Activated CD8-positive, alpha-beta memory T cell treated with anti-CD3 and anti-CD28 coated beads, Interleukin-2, amount 10 ng/mL, durations not matched to agents 7 days and 5 days (primary cell): Measurements from ENCODE around the gene VPS72. TPM values are rescaled to one million over a fixed set of nuclear protein-coding genes. Genes with fewer than 3 reads are reported as not detected.
A peak's percentile ranks its signal among the peaks of the same experiment; 100 is the strongest.

Experiments used
- ATAC-seq: fragments of 150-1000 bp; cut with Tn5 transposase; one replicate; pipeline ENCODE4 v1.10.0; 2021; ENCODE audit warnings: moderate library complexity
- CTCF ChIA-PET: fragments of 350-600 bp; sonication (Branson Sonifier 250); formaldehyde crosslinking; loops from one replicate; lab custom pipeline; 2021; ENCODE audit warnings: antibody characterized with exemption; lab: Charles Lee
- DNase-seq: peaks from one replicate; pipeline ENCODE4 v3.0.0-alpha.2; 2020
- H3K27ac Mint-ChIP-seq: one replicate; pipeline ENCODE4 v1.8.0; 2021; ENCODE audit warnings: mild to moderate bottlenecking, mixed read lengths
- H3K27me3 Mint-ChIP-seq: one replicate; pipeline ENCODE4 v1.8.0; 2021; ENCODE audit warnings: mixed read lengths
- H3K36me3 Mint-ChIP-seq: one replicate; pipeline ENCODE4 v1.8.0; 2021; ENCODE audit warnings: mild to moderate bottlenecking, mixed read lengths
- H3K4me1 Mint-ChIP-seq: one replicate; pipeline ENCODE4 v1.8.0; 2021; ENCODE audit warnings: mixed read lengths
- H3K4me3 Mint-ChIP-seq: one replicate; pipeline ENCODE4 v1.8.0; 2021; ENCODE audit warnings: mild to moderate bottlenecking, moderate library complexity, mixed read lengths
- H3K9me3 Mint-ChIP-seq: one replicate; pipeline ENCODE4 v1.8.0; 2022; ENCODE audit warnings: low read depth, mixed read lengths
- total RNA-seq, 2 experiments: library from RNA; stranded (reverse); gene quantifications; one replicate each; pipeline ENCODE4 v1.2.3, GENCODE V29; 2021

VPS72 gene
- total RNA-seq, 2 experiments from 2014 or later = 78.3 to 86.2 TPM

GRCh38 chr1:151147665-151148064, 42.3 kb downstream of the VPS72 start:
- Mint-ChIP-seq H3K4me1 (peaks cover 10% of the 10 kb centered on the region), H3K4me3 (peak overlapping the region; percentile 85), H3K27ac (no peak overlapping the region), H3K36me3 (no peaks in the 10 kb centered on the region), H3K9me3 (no peaks in the 10 kb centered on the region), H3K27me3 (peaks cover 24% of the 10 kb centered on the region)
- CTCF ChIA-PET = interaction anchor here (1.0 to 3.7 kb wide), 6 partner anchors 8 to 123 kb away, joined by 3 to 11 read pairs (median 3); partner anchors contain the start of genes GABPB2 and TNFAIP8L2
- ATAC-seq = no peak
- no peak for DNase-seq

DNA sequence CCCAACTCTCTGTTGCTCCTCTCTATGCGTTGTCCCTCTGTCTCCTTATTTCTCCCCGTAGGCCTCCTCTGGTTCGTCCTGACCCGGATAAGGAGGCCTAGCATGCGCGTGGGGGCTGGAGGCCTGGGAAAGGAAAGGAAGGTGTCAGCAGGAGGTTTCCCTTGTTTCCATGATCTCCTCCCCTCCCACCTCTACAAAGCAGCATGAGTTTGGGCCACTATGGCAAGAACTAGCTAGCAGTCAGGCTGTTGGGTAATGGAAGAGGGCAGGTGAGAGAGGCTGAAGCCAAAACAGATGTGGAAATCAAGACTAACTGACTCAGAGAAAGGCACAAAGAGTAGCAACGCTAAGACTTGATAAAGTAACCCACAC, 42.9 kb downstream of the VPS72 start:
- no peak for ATAC-seq
- Mint-ChIP-seq H3K9me3 (no peaks in the 10 kb centered on the region), H3K27ac (peak overlapping the region; percentile 50), H3K36me3 (no peaks in the 10 kb centered on the region), H3K27me3 (peaks cover 24% of the 10 kb centered on the region), H3K4me1 (peaks cover 10% of the 10 kb centered on the region), H3K4me3 (peak overlapping the region; percentile 85)
- CTCF ChIA-PET = interaction anchor here (1.0 to 3.7 kb wide), 3 partner anchors 8 to 47 kb away, joined by 3 to 11 read pairs (median 4); partner anchors contain the start of gene TNFAIP8L2
- no peak for DNase-seq

DNA sequence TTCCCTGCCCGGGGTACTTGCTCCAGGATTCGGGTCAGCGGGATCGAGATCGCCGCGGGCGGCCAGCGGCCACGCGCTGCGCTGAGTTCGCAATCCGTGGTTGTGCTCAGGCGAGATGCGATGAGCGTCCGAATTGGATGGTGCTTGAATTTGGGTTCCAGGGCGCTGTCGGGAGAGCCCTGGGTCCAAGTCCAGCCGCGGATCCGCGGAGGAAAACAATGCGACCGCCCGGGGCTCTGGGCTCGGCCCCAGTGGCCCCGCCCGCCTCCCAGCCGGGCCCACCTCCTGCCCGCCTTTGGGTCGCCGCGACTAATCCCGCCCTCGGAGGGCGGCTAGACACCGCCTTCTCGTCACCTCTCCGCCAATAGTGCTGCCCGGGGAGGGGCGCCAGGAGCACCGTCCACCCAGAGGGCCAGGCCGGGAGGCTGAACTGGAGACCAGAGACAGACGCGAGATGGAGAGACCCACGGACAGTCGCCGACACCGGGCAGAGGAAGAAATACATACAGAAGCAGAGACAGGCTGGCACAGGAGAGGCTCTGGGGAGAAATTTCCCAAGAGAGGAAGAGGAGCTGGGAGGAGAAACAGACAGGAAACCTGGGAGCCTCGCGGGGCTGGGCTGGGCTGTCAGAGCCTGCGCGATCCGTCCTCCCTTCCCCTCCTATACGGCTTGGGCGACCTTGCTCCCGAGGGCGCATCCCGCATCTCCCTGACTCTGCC, 43.4 kb downstream of the VPS72 start, which contains the start of gene SEMA6C:
Gene SEMA6C, minus strand, starts transcription at position 220 of the 720 bp plus-strand sequence. CDS start 4,010 bp downstream, outside the sequence.
- CTCF ChIA-PET = interaction anchor here (1.0 to 3.7 kb wide), 3 partner anchors 9 to 47 kb away, joined by 3 to 11 read pairs (median 4); partner anchors contain the start of gene TNFAIP8L2

GRCh38 chr1:151146072-151146411, 44.0 kb downstream of the VPS72 start:
- CTCF ChIA-PET = interaction anchor here (1.5 to 3.7 kb wide), 2 partner anchors 9 to 46 kb away, joined by 8 to 11 read pairs; no protein-coding TSS in a partner anchor

More for the DNA sequence above, 43.4 kb downstream of the VPS72 start, which contains the start of gene SEMA6C:
- H3K4me1 Mint-ChIP-seq = peaks cover 10% of the 10 kb centered on the region
- H3K36me3 Mint-ChIP-seq = no peaks in the 10 kb centered on the region
- peaks cover 24% of the 10 kb centered on the region for H3K27me3 Mint-ChIP-seq
- DNase-seq (peak; percentile 92), ATAC-seq (peak; percentile 100)
- H3K4me3 Mint-ChIP-seq = peak within 1 kb of the TSS; percentile 85
- H3K9me3 Mint-ChIP-seq = no peaks in the 10 kb centered on the region
- peak within 1 kb of the TSS; percentile 50 for H3K27ac Mint-ChIP-seq

GRCh38 chr1:151145304-151146071, 44.5 kb downstream of the VPS72 start:
- DNase-seq = no peak
- Mint-ChIP-seq H3K9me3 (no peaks in the 10 kb centered on the region), H3K4me3 (peak overlapping the region; percentile 85), H3K4me1 (peaks cover 10% of the 10 kb centered on the region), H3K27me3 (peaks cover 24% of the 10 kb centered on the region), H3K27ac (no peak overlapping the region), H3K36me3 (no peaks in the 10 kb centered on the region)
- no peak for ATAC-seq
- CTCF ChIA-PET = interaction anchor here (0.6 to 1.5 kb wide), 4 partner anchors 10 to 135 kb away, joined by 3 to 8 read pairs (median 4); partner anchors contain the start of gene TNFAIP8L2

More at GRCh38 chr1:151146072-151146411, 44.0 kb downstream of the VPS72 start:
- Mint-ChIP-seq H3K36me3 (no peaks in the 10 kb centered on the region), H3K4me1 (peaks cover 10% of the 10 kb centered on the region), H3K4me3 (peak overlapping the region; percentile 85), H3K27ac (no peak overlapping the region), H3K27me3 (peaks cover 24% of the 10 kb centered on the region), H3K9me3 (no peaks in the 10 kb centered on the region)
- ATAC-seq = peak; percentile 13
- DNase-seq = no peak

GRCh38 chr1:151144474-151145303, 45.3 kb downstream of the VPS72 start:
- no peaks in the 10 kb centered on the region for H3K9me3 Mint-ChIP-seq
- peaks cover 10% of the 10 kb centered on the region for H3K4me1 Mint-ChIP-seq
- no peaks in the 10 kb centered on the region for H3K36me3 Mint-ChIP-seq
- no peak for DNase-seq
- CTCF ChIA-PET = interaction anchor here (0.6 to 1.5 kb wide), 4 partner anchors 11 to 43 kb away, joined by 3 to 8 read pairs (median 4); partner anchors contain the start of gene TNFAIP8L2
- no peak for ATAC-seq
- peaks cover 23% of the 10 kb centered on the region for H3K27me3 Mint-ChIP-seq
- no peak overlapping the region for H3K4me3 Mint-ChIP-seq
- H3K27ac Mint-ChIP-seq = no peak overlapping the region

GRCh38 chr1:151143986-151144385, 46.0 kb downstream of the VPS72 start:
- Mint-ChIP-seq H3K36me3 (no peaks in the 10 kb centered on the region), H3K4me3 (no peak overlapping the region), H3K27me3 (peaks cover 22% of the 10 kb centered on the region), H3K27ac (no peak overlapping the region), H3K4me1 (peaks cover 10% of the 10 kb centered on the region), H3K9me3 (no peaks in the 10 kb centered on the region)
- CTCF ChIA-PET = interaction anchor here (1.3 to 1.5 kb wide), 2 partner anchors 11 to 44 kb away, joined by 4 read pairs; no protein-coding TSS in a partner anchor
- no peak for ATAC-seq
- DNase-seq = no peak

DNA sequence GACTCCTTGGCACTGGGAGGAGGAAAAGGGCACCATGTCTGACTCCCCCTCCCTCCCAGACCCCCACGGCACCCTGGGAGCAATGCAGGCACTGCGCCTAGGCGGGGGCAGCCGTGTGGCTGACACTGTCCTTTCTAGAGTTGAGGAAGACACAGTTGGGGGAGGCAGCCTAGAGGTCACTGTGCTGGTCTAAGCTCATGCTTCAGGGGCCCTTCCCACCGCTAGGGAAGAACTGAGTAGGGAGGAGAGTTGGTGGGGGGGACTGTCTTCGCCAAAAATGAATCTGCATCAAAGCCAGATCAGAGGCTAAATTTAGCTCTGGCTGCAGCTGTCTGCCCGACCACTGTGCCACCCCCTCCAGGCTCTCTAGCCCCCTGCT, 47.0 kb downstream of the VPS72 start:
- CTCF ChIA-PET = interaction anchor here (0.7 to 1.5 kb wide), 3 partner anchors 12 to 118 kb away, joined by 3 to 4 read pairs (median 4); no protein-coding TSS in a partner anchor
- Mint-ChIP-seq H3K4me3 (no peak overlapping the region), H3K36me3 (no peaks in the 10 kb centered on the region), H3K9me3 (no peaks in the 10 kb centered on the region), H3K27ac (no peak overlapping the region), H3K27me3 (peaks cover 18% of the 10 kb centered on the region), H3K4me1 (peaks cover 10% of the 10 kb centered on the region)
- no peak for DNase-seq
- no peak for ATAC-seq

DNA sequence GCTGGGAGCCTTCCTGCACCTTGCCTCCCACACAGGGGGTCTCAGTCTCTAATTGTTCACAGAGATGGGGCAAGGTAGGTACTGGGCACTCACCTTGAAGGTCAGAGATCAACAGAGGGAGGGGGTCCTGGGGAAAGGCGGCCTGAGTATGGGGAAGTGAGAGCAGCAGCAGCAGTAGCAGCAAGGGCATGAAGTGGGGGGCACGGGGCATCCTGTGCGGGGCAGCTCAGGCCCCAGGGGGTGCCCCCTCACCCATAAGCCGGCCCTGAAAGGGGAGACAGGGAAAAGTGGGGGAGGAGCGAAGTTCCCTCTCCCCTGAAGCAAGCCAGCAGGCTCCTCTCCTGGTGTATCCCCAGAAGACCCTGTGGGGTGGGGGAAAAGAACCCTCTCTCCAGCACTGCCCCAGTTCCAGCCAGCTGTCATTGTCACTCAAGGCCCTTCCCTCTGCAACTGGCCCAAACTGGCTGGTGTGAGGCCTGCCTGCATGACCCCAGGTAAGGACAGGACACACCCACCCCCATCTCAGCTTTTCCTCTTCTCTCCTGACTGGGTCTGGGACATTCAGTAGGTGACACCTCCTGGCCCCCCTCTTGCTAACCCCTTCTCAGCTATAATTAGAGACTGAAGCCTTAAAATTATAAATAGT, 47.5 kb downstream of the VPS72 start:
- H3K9me3 Mint-ChIP-seq = no peaks in the 10 kb centered on the region
- H3K4me3 Mint-ChIP-seq = no peak overlapping the region
- no peaks in the 10 kb centered on the region for H3K36me3 Mint-ChIP-seq
- DNase-seq (no peak), ATAC-seq (no peak)
- CTCF ChIA-PET = interaction anchor here (0.7 to 3.0 kb wide), 4 partner anchors 12 to 118 kb away, joined by 3 to 10 read pairs (median 7); partner anchors contain the start of gene TNFAIP8L2
- no peak overlapping the region for H3K27ac Mint-ChIP-seq
- H3K27me3 Mint-ChIP-seq = peaks cover 13% of the 10 kb centered on the region
- peaks cover 10% of the 10 kb centered on the region for H3K4me1 Mint-ChIP-seq

DNA sequence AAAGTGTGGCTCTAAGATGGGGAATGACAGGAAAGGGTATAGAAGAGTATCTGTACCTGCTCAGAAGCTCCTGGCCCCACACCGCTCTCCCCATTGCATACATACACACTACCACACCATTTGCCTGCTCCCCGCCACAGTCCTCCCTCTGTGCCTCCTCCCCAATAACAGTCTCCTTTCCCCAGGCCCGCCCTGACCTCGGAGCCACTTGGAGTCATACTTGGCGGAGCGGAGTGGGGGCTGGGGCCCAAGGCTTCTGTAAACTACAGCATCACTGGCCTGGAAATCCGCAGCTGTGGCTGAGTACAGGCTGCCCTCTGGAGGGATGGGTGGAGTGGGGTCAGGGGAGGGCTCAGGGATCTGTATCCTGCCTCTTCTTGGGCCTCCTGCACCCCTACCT, 52.2 kb downstream of the VPS72 start:
- Mint-ChIP-seq H3K27ac (no peak overlapping the region), H3K4me1 (peaks cover 2% of the 10 kb centered on the region), H3K4me3 (no peak overlapping the region), H3K9me3 (no peaks in the 10 kb centered on the region), H3K36me3 (no peaks in the 10 kb centered on the region), H3K27me3 (no peaks in the 10 kb centered on the region)
- CTCF ChIA-PET = no interaction called here
- DNase-seq = no peak
- no peak for ATAC-seq

- Mint-ChIP-seq H3K4me3 (no peak overlapping the region), H3K4me1 (peaks cover 13% of the 10 kb centered on the region), H3K9me3 (no peaks in the 10 kb centered on the region), H3K27ac (no peak overlapping the region), H3K27me3 (peaks cover 11% of the 10 kb centered on the region), H3K36me3 (no peaks in the 10 kb centered on the region)
- no peak for ATAC-seq
- CTCF ChIA-PET = interaction anchor here (0.5 to 1.6 kb wide), 3 partner anchors 18 to 114 kb away, joined by 3 to 6 read pairs (median 5); no protein-coding TSS in a partner anchor
- no peak for DNase-seq
Measured at GRCh38 chr1:151135433-151136385, 54.3 kb downstream of the VPS72 start.
